Lower lobe of right lung (tissue), 2 donors: Measurements from ENCODE around the gene TAF11. TPM values are rescaled to one million over a fixed set of nuclear protein-coding genes. Genes with fewer than 3 reads are reported as not detected.

Source experiments
- ATAC-seq, 2 donors: fragments of 200-7000 bp; cut with Tn5 transposase; one replicate each; pipeline ENCODE4 v1.9.1; 2020 to 2022; ENCODE audit warnings: mild to moderate bottlenecking in 2 of 2, moderate library complexity in 2 of 2
- DNase-seq: peaks from one replicate; pipeline ENCODE4 v3.0.0-alpha.2; 2020
- H3K27ac ChIP-seq: fragments of 200-600 bp; one replicate; pipeline ENCODE4 v1.8.0; 2022
- H3K27me3 ChIP-seq: fragments of 200-600 bp; one replicate; pipeline ENCODE4 v1.8.0; 2022; ENCODE audit warnings: low read depth
- H3K36me3 ChIP-seq: fragments of 200-600 bp; one replicate; pipeline ENCODE4 v1.8.0; 2022; ENCODE audit warnings: mild to moderate bottlenecking
- H3K4me1 ChIP-seq: fragments of 200-600 bp; one replicate; pipeline ENCODE4 v1.8.0; 2022
- H3K4me3 ChIP-seq: fragments of 200-600 bp; one replicate; pipeline ENCODE4 v1.8.0; 2022; ENCODE audit warnings: mild to moderate bottlenecking
- H3K9me3 ChIP-seq: fragments of 200-600 bp; one replicate; pipeline ENCODE4 v1.8.0; 2022
- CTCF ChIP-seq: fragments of 200-600 bp; IDR thresholded peaks from one replicate; pipeline ENCODE4 v1.8.0; 2022; ENCODE audit warnings: antibody characterized with exemption, mild to moderate bottlenecking
- intact Hi-C: fragments of 100-400 bp; cut with DNase I; formaldehyde crosslinking; loops from one replicate; pipeline ENCODE4 v1.11.0; 2022
- total RNA-seq: library from RNA; stranded (reverse); fragmentation: NEBNext Ultra II Directional; extraction: Animal tissue kit (Norgen Biotek cat#: 25700); gene quantifications from one replicate; pipeline ENCODE4 v1.2.1, GENCODE V29; 2021
- donor health status: DM: no; HTN: yes; CAD: no; lungs with severe emphysema.

TAF11 gene
- total RNA-seq, 1 donor from 2014 or later = 20.7 TPM

GRCh38 chr6:34928220-34928619 lies 40.4 kb upstream of the TAF11 start:
- no peaks in the 10 kb centered on the region for H3K36me3 ChIP-seq
- no peaks in the 10 kb centered on the region for H3K27me3 ChIP-seq
- no peak overlapping the region for H3K4me3 ChIP-seq
- H3K9me3 ChIP-seq = no peaks in the 10 kb centered on the region
- DNase-seq (no peak), ATAC-seq (no peak)
- no peak overlapping the region for H3K27ac ChIP-seq
- no peaks in the 10 kb centered on the region for H3K4me1 ChIP-seq
- no peak for TF ChIP-seq CTCF
- intact Hi-C loops = no loop called here

- intact Hi-C loops = no loop called here
- TF ChIP-seq CTCF = no peak
- H3K9me3 ChIP-seq = no peaks in the 10 kb centered on the region
- no peaks in the 10 kb centered on the region for H3K4me1 ChIP-seq
- H3K36me3 ChIP-seq = no peaks in the 10 kb centered on the region
- H3K27ac ChIP-seq = no peak overlapping the region
- no peak for DNase-seq
- H3K4me3 ChIP-seq = no peak overlapping the region
- no peak for ATAC-seq
- H3K27me3 ChIP-seq = no peaks in the 10 kb centered on the region
Observed at GRCh38 chr6:34926655-34927054, 38.8 kb upstream of the TAF11 start.

GRCh38 chr6:34924831-34925625 lies 37.2 kb upstream of the TAF11 start:
- no peak for ATAC-seq
- no peak overlapping the region for H3K4me3 ChIP-seq
- no peaks in the 10 kb centered on the region for H3K36me3 ChIP-seq
- H3K4me1 ChIP-seq = no peaks in the 10 kb centered on the region
- DNase-seq = no peak
- no peaks in the 10 kb centered on the region for H3K27me3 ChIP-seq
- H3K27ac ChIP-seq = no peak overlapping the region
- TF ChIP-seq CTCF = no peak
- no peaks in the 10 kb centered on the region for H3K9me3 ChIP-seq
- intact Hi-C loops = no loop called here

- peaks cover 14% of the 10 kb centered on the region for H3K4me1 ChIP-seq
- no peaks in the 10 kb centered on the region for H3K36me3 ChIP-seq
- H3K27me3 ChIP-seq = no peaks in the 10 kb centered on the region
- ATAC-seq (no peak), DNase-seq (no peak)
- no peak overlapping the region for H3K4me3 ChIP-seq
- H3K9me3 ChIP-seq = no peaks in the 10 kb centered on the region
- H3K27ac ChIP-seq = no peak overlapping the region
- TF ChIP-seq CTCF = no peak
- intact Hi-C loops = no loop called here
Observed at GRCh38 chr6:34922177-34922663, 34.4 kb upstream of the TAF11 start.

GRCh38 chr6:34920097-34920496 lies 32.3 kb upstream of the TAF11 start:
- Histone ChIP-seq H3K4me3 (no peak overlapping the region), H3K27me3 (no peaks in the 10 kb centered on the region), H3K9me3 (no peaks in the 10 kb centered on the region), H3K36me3 (no peaks in the 10 kb centered on the region), H3K27ac (no peak overlapping the region), H3K4me1 (peaks cover 20% of the 10 kb centered on the region)
- ATAC-seq = no peak
- intact Hi-C loops = no loop called here
- TF ChIP-seq CTCF = no peak
- no peak for DNase-seq
